IPS-18a (cell line): ENCODE data around the gene PPP1R7.

Source experiments
- H3K27ac ChIP-seq: one replicate; pipeline ENCODE4 v1.5.1; 2013; ENCODE audit warnings: low read length
- H3K27me3 ChIP-seq: one replicate; pipeline ENCODE4 v1.6.1; 2013; ENCODE audit warnings: mild to moderate bottlenecking, low read length; ENCODE audit not compliant: control insufficient read depth, insufficient read depth
- H3K36me3 ChIP-seq: one replicate; pipeline ENCODE4 v1.6.1; 2013; ENCODE audit warnings: low read depth, low read length; ENCODE audit not compliant: control insufficient read depth
- H3K4me1 ChIP-seq: one replicate; pipeline ENCODE4 v1.6.1; 2013; ENCODE audit warnings: low read depth, low read length; ENCODE audit not compliant: control insufficient read depth
- H3K4me3 ChIP-seq: one replicate; pipeline ENCODE4 v1.5.1; 2013; ENCODE audit warnings: low read length
- H3K9ac ChIP-seq: one replicate; pipeline ENCODE4 v1.6.1; 2013; ENCODE audit warnings: mild to moderate bottlenecking, low read length, moderate library complexity
- H3K9me3 ChIP-seq: one replicate; pipeline ENCODE4 v1.6.1; 2013; ENCODE audit warnings: low read depth, low read length; ENCODE audit not compliant: control insufficient read depth

The PPP1R7 gene

GRCh38 chr2:241110607-241111439 is 39.4 kb upstream of the PPP1R7 start:
- Histone ChIP-seq H3K36me3 (peaks cover 20% of the 10 kb centered on the region), H3K9ac (no peak overlapping the region), H3K9me3 (no peaks in the 10 kb centered on the region), H3K4me1 (no peaks in the 10 kb centered on the region), H3K27me3 (no peaks in the 10 kb centered on the region), H3K27ac (no peak overlapping the region), H3K4me3 (no peak overlapping the region)

DNA sequence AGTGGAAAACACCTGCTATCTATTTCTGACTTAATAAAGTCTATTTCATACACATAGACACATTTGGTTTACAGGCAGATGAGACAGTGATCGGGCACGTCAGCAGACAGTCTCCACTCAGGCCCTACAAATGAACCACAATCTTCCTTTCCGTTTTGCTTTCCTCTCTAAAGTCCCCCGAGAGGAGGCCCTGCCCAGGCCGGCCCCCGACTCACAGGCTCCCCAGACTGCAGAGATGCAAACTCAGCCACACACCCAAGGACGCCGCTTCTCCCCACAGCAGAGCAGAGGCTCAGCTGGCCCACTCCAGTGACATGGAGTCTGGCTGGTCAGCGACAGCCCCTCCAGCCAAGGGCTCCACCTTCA is 38.8 kb upstream of the PPP1R7 start:
- H3K4me1 ChIP-seq = no peaks in the 10 kb centered on the region
- H3K9ac ChIP-seq = no peak overlapping the region
- H3K27ac ChIP-seq = no peak overlapping the region
- no peaks in the 10 kb centered on the region for H3K9me3 ChIP-seq
- H3K27me3 ChIP-seq = no peaks in the 10 kb centered on the region
- H3K4me3 ChIP-seq = no peak overlapping the region
- peaks cover 20% of the 10 kb centered on the region for H3K36me3 ChIP-seq

- no peak overlapping the region for H3K27ac ChIP-seq
Measured at GRCh38 chr2:241112046-241112445, 38.2 kb upstream of the PPP1R7 start.

GRCh38 chr2:241112592-241112991 is 37.7 kb upstream of the PPP1R7 start:
- Histone ChIP-seq H3K4me1 (no peaks in the 10 kb centered on the region), H3K9me3 (no peaks in the 10 kb centered on the region), H3K4me3 (no peak overlapping the region), H3K9ac (no peak overlapping the region), H3K36me3 (peaks cover 15% of the 10 kb centered on the region), H3K27ac (no peak overlapping the region), H3K27me3 (no peaks in the 10 kb centered on the region)

More at GRCh38 chr2:241112046-241112445, 38.2 kb upstream of the PPP1R7 start:
- no peaks in the 10 kb centered on the region for H3K27me3 ChIP-seq
- peaks cover 17% of the 10 kb centered on the region for H3K36me3 ChIP-seq
- no peak overlapping the region for H3K4me3 ChIP-seq
- H3K9ac ChIP-seq = no peak overlapping the region
- no peaks in the 10 kb centered on the region for H3K9me3 ChIP-seq
- H3K4me1 ChIP-seq = no peaks in the 10 kb centered on the region

DNA sequence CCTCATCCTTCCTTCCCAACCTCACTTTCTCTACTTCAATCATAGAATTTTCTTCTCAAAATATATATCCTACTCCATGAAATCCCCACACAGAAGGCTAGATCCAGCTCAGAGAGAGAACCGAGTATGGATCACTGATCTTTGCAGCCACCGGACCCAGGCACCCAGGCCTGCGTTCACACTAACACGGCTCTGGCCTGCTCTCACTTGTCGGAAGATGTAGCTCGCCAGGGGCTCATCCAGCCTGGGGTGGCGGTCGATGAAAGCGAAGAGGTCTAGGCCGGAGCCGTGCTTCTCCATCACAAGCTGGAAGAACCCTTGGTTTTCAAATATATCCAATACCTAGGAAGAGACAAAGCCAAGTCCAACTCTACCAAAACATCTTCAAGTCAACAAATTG is 35.4 kb upstream of the PPP1R7 start:
- Histone ChIP-seq H3K27me3 (no peaks in the 10 kb centered on the region), H3K9me3 (no peaks in the 10 kb centered on the region), H3K27ac (no peak overlapping the region), H3K4me3 (no peak overlapping the region), H3K36me3 (peaks cover 15% of the 10 kb centered on the region), H3K4me1 (no peaks in the 10 kb centered on the region), H3K9ac (no peak overlapping the region)

DNA sequence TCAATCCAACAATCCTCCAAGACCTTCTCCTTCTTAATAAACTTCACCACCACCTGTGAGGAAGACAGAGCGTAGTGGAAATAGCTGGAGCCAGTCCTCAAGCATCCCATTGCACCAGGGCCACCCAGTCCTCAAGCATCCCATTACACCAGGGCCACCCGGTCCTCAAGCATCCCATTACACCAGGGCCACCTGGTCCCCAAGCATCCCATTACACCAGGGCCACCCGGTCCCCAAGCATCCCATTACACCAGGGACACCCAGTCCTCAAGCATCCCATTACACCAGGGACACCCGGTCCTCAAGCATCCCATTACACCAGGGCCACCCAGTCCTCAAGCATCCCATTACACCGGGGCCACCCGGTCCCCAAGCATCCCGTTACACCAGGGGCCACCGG is 34.9 kb upstream of the PPP1R7 start:
- Histone ChIP-seq H3K9me3 (no peaks in the 10 kb centered on the region), H3K4me3 (no peak overlapping the region), H3K27me3 (no peaks in the 10 kb centered on the region), H3K9ac (no peak overlapping the region), H3K4me1 (no peaks in the 10 kb centered on the region), H3K36me3 (peaks cover 15% of the 10 kb centered on the region), H3K27ac (no peak overlapping the region)

DNA sequence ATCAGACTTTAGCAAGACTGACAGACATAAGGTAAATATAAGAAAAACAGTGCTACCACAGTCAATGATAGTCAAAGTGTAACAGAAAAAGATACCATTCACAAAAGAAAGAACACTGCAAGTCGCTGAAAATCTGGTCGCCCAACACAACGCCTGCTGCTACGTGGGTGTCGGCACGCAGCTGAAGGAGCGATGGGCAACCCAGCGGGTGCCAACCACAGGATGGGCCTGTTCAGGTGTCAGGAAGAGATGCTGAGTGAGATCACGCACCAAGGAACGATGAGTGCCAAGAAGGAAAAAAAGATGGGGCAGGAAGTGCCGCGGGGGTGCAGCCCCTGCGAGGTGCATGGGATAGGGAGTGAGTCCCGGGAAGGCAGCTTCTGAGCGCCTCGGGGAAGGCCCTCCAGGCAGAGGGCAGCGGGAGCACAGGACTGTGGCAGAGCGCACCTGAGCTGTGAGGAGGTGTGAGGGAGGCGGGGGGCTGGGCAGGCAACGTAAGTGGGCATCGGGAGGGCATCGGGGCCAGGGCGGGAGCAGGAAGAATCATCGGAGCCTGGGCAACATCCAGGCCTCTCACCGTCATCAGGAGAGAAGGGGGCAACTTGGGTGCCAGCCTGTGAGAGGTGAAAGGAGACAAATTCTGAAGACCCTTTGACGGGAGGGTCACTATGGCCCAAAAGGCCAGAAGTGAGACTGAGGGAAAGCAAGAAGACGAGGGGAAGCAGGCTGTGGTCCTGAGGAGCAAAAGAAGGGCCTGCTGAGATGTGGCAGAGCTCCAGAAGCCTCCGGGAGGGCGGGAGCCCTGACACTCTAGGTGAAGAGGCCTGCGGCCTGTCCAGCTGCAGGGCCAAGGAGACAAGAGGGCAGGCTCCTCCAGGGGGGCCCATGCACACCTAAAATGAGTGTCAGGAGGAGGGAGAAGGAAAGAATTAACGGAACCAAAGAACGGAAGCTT is 33.4 kb upstream of the PPP1R7 start:
- peaks cover 27% of the 10 kb centered on the region for H3K36me3 ChIP-seq
- no peaks in the 10 kb centered on the region for H3K27me3 ChIP-seq
- H3K4me3 ChIP-seq = no peak overlapping the region
- H3K4me1 ChIP-seq = no peaks in the 10 kb centered on the region
- H3K9ac ChIP-seq = no peak overlapping the region
- no peaks in the 10 kb centered on the region for H3K9me3 ChIP-seq
- H3K27ac ChIP-seq = no peak overlapping the region

DNA sequence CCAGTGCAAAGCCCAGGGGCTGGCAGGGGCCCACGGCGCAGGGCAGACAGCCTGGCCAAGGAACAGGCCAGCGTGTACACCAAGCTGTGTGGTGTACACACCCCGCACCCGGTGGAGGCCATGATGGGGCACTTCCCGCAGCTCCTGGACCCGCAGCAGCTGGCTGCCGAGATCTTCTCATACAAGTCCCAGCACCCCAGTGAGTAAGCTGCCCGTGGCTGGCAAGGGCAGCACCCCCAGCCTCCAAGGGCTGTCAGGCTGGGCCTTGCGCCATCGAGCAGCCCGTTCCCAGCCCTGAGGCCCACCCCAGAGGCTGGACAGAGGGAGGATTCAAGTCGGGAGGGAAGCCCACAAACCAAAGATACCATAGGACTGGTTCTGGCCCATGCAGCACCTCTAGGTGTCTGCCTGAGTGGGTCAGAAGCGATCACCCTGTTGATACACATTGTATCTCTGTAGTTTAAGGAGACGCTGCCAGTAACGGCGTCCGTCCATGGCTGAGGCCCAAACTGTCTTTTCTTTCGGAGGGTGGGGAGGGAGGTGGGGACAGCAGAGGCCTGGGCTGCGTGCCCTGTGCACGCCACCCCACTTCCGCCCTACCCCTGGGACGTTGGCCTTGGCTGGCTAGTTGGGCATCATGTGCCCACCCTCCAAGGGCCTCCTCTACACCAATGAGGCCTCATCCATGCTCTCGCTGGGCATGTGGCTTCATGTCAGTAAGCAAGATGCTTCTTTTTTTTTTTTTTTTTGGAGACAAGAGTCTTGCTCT is 31.3 kb upstream of the PPP1R7 start:
- peaks cover 22% of the 10 kb centered on the region for H3K36me3 ChIP-seq
- no peak overlapping the region for H3K27ac ChIP-seq

GRCh38 chr2:241120440-241120839 is 29.8 kb upstream of the PPP1R7 start:
- H3K27me3 ChIP-seq = no peaks in the 10 kb centered on the region
- H3K4me3 ChIP-seq = no peak overlapping the region

More for the DNA sequence above, 31.3 kb upstream of the PPP1R7 start:
- Histone ChIP-seq H3K4me1 (no peaks in the 10 kb centered on the region), H3K4me3 (no peak overlapping the region), H3K27me3 (no peaks in the 10 kb centered on the region), H3K9me3 (no peaks in the 10 kb centered on the region), H3K9ac (no peak overlapping the region)

GRCh38 chr2:241121008-241121407 is 29.3 kb upstream of the PPP1R7 start:
- H3K4me1 ChIP-seq = no peaks in the 10 kb centered on the region
- H3K9me3 ChIP-seq = no peaks in the 10 kb centered on the region
- H3K36me3 ChIP-seq = peaks cover 15% of the 10 kb centered on the region
- H3K27me3 ChIP-seq = no peaks in the 10 kb centered on the region
- H3K9ac ChIP-seq = no peak overlapping the region
- no peak overlapping the region for H3K4me3 ChIP-seq
- no peak overlapping the region for H3K27ac ChIP-seq

More at GRCh38 chr2:241120440-241120839, 29.8 kb upstream of the PPP1R7 start:
- Histone ChIP-seq H3K9me3 (no peaks in the 10 kb centered on the region), H3K27ac (no peak overlapping the region), H3K36me3 (peaks cover 15% of the 10 kb centered on the region), H3K4me1 (no peaks in the 10 kb centered on the region), H3K9ac (no peak overlapping the region)

- no peak overlapping the region for H3K27ac ChIP-seq
- no peaks in the 10 kb centered on the region for H3K4me1 ChIP-seq
- H3K9ac ChIP-seq = no peak overlapping the region
Measured at GRCh38 chr2:241122376-241123002, 27.8 kb upstream of the PPP1R7 start.

More at GRCh38 chr2:241122376-241123002, 27.8 kb upstream of the PPP1R7 start:
- Histone ChIP-seq H3K36me3 (peaks cover 22% of the 10 kb centered on the region), H3K4me3 (no peak overlapping the region), H3K9me3 (no peaks in the 10 kb centered on the region), H3K27me3 (no peaks in the 10 kb centered on the region)
